GM13976 (cell line): ENCODE results near the gene SDK1.

Experiments
- DNase-seq: peaks from one replicate; pipeline ENCODE4 v3.0.0; 2012; ENCODE audit warnings: low spot score
- in situ Hi-C: fragments of 300-500 bp; cut with MboI; formaldehyde crosslinking; loops from one replicate; pipeline ENCODE4 v1.12.0; 2022; ENCODE audit warnings: low sequenced_read_pairs, mixed read lengths, inconsistent platforms; ENCODE audit not compliant: unreplicated experiment
- TF ChIP-seq, protein P1 (sequence below): IDR thresholded peaks from 2 replicates; pipeline ENCODE4 v1.5.1; 2012; ENCODE audit warnings: borderline replicate concordance, mild to moderate bottlenecking; ENCODE audit not compliant: insufficient read depth; ENCODE audit errors: extremely low read depth, missing control alignments, control extremely low read depth

Gene SDK1

DNA sequence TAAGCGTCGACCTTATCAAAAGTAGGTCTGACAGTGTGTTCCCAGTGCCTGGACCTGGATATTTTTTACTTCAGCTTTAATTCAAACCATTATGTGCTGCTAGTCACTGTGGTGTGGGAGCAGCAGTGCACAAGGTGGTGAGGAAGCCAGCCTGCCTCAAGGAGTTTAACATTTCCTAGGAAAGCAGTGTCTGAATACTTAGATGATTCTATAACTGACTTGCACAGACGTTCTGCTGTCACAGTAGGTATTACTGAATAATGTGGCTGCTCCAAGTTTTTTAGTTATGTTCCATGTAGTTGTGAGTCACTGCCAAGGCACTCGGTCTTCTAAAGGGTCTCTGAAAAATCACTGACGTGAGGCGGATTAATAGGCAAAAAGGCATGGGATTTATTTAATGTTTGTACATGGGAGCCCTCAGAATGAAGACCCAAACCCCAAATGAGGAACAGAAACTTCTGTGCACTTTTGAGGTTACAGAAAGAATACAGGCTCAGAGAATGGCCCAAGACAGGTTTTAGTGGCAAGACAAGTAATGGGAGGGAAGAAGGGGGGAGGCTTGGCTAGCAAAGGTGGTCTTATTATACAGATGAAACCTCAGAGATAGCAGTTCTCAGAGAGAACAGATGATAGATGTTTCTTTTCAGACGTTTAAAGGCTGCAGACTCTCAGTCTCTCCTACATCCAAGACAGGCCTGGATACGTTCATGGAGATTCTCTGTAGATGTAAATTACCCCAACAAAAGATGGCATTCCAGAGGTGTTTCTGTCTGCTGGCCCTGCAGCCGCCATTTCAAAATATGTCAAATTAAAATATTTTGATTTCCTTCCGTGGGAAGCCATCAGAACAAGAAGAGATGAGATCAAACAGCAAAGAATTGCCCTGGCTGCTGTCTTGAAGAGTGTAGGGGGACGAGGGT is 209.3 kb downstream of the SDK1 start:
- no peak for DNase-seq
- TF ChIP-seq, protein P1, sequence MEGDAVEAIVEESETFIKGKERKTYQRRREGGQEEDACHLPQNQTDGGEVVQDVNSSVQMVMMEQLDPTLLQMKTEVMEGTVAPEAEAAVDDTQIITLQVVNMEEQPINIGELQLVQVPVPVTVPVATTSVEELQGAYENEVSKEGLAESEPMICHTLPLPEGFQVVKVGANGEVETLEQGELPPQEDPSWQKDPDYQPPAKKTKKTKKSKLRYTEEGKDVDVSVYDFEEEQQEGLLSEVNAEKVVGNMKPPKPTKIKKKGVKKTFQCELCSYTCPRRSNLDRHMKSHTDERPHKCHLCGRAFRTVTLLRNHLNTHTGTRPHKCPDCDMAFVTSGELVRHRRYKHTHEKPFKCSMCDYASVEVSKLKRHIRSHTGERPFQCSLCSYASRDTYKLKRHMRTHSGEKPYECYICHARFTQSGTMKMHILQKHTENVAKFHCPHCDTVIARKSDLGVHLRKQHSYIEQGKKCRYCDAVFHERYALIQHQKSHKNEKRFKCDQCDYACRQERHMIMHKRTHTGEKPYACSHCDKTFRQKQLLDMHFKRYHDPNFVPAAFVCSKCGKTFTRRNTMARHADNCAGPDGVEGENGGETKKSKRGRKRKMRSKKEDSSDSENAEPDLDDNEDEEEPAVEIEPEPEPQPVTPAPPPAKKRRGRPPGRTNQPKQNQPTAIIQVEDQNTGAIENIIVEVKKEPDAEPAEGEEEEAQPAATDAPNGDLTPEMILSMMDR = no peak
- in situ Hi-C loops = no loop called here

- in situ Hi-C loops = no loop called here
- TF ChIP-seq, protein P1 = no peak
- DNase-seq = no peak
Measured at GRCh38 chr7:3517344-3517743, 216.3 kb downstream of the SDK1 start.

GRCh38 chr7:3518546-3518945 is 217.5 kb downstream of the SDK1 start:
- no peak for DNase-seq
- TF ChIP-seq, protein P1 = no peak
- in situ Hi-C loops = no loop called here

- no peak for DNase-seq
- in situ Hi-C loops = no loop called here
- TF ChIP-seq, protein P1 = no peak
Measured at GRCh38 chr7:3520206-3520605, 219.2 kb downstream of the SDK1 start.

- TF ChIP-seq, protein P1 = no peak
- no peak for DNase-seq
- in situ Hi-C loops = no loop called here
Measured at GRCh38 chr7:3527496-3528124, 226.6 kb downstream of the SDK1 start.

- no peak for DNase-seq
- in situ Hi-C loops = no loop called here
- TF ChIP-seq, protein P1 = no peak
Measured at GRCh38 chr7:3533040-3533439, 232.0 kb downstream of the SDK1 start.
